ENCODE measurements around the gene SH2D5. TPM values are rescaled to one million over a fixed set of nuclear protein-coding genes. Genes with fewer than 3 reads are reported as not detected.

Gene SH2D5
- total and polyA plus RNA-seq, 2 experiments from 2014 or later = 0.53 to 1.1 TPM

DNA sequence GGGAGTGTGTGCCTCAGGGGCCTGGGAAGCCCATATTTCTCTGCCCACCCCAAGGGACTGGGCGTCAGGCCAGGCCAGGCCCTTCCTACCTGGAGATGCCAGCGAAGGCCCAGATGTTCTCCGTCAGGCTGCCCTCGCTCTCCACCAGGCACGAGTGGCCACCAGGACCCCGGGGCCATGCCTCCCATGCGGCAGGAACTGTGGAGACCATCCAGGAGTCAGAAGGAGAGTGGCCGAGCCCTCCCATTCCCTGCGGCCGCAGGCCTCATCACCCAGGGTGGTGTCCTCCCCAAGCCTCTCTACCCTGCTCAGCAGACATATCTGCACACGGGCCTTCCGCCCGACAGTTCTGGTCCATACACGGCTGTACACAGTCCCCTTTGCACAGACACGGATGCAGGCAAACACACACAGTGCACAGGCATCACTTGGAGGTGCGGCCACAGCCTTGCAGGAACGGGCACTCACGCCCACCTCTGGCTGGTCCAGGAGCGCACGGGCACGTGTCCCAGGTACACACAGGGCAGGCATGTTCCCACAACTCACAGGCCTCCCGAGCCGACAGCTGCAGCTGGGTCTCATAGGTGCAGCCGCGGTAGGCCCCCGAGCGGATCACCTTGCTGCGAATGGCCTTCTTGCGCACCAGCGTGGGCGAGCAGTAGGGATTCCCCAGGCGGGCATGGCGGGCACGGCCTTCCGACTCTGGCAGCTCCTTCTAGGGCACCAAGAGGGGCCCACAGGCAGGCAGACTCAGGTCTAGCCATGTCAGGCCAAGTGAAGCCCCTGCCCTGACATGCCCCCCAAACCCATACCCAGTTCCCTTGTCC lies 8.8 kb downstream of the SH2D5 start:
- Histone ChIP-seq H3K79me2 (no peaks in the 10 kb centered on the region), H3K4me2 (no peak overlapping the region), H2AFZ (no peak overlapping the region), H3K9me2 (replicated peaks; ENCODE audit: insufficient read depth) (no peaks in the 10 kb centered on the region), H3K4me1 (ENCODE audit: insufficient read depth) (no peaks in the 10 kb centered on the region), H3K27ac (no peak overlapping the region), H3K9me3 (ENCODE audit: low read depth) (no peaks in the 10 kb centered on the region), H4K20me1 (ENCODE audit: insufficient read depth, poor library complexity, severe bottlenecking) (no peaks in the 10 kb centered on the region), H3K4me3 (no peak overlapping the region), H3K36me3 (replicated peaks; ENCODE audit: insufficient read depth, low read depth) (no peaks in the 10 kb centered on the region), H3K27me3 (peaks cover 14% of the 10 kb centered on the region)
- WGBS (ENCODE audit: low lambda C conversion rate, missing lambda C conversion rate) = 94% methylated on average over 35 of the region's 35 CpGs
- DNase-seq (ENCODE audit: low spot score) = no peak
- TF ChIP-seq, protein P1, sequence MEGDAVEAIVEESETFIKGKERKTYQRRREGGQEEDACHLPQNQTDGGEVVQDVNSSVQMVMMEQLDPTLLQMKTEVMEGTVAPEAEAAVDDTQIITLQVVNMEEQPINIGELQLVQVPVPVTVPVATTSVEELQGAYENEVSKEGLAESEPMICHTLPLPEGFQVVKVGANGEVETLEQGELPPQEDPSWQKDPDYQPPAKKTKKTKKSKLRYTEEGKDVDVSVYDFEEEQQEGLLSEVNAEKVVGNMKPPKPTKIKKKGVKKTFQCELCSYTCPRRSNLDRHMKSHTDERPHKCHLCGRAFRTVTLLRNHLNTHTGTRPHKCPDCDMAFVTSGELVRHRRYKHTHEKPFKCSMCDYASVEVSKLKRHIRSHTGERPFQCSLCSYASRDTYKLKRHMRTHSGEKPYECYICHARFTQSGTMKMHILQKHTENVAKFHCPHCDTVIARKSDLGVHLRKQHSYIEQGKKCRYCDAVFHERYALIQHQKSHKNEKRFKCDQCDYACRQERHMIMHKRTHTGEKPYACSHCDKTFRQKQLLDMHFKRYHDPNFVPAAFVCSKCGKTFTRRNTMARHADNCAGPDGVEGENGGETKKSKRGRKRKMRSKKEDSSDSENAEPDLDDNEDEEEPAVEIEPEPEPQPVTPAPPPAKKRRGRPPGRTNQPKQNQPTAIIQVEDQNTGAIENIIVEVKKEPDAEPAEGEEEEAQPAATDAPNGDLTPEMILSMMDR (IDR thresholded peaks at IDR 0.05; ENCODE audit: poor library complexity) = no peak

DNA sequence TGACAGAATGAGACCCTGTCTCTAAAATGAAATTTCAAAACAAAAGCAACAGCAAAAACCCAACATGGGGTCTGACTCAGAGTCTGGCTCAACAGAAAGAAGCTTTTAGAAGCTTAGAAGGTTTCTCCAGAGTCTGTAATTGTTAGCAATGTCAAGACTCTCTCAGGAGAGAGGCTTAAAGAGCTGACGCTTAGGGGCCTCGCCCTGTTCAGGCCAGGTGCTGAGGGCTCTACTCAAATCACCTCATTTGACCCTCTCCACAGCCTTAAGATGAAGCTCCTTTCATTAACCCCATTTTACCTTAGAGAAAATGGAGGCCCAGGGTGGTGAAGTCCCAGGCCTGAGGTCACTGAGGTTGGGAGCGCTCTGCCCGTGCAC lies 9.4 kb downstream of the SH2D5 start:
- Histone ChIP-seq H3K9me2 (replicated peaks; ENCODE audit: insufficient read depth) (no peaks in the 10 kb centered on the region), H3K27me3 (peaks cover 19% of the 10 kb centered on the region), H3K79me2 (no peaks in the 10 kb centered on the region), H3K4me2 (no peak overlapping the region), H3K9me3 (ENCODE audit: low read depth) (no peaks in the 10 kb centered on the region), H3K4me3 (no peak overlapping the region), H3K36me3 (replicated peaks; ENCODE audit: insufficient read depth, low read depth) (no peaks in the 10 kb centered on the region), H2AFZ (no peak overlapping the region), H3K4me1 (ENCODE audit: insufficient read depth) (no peaks in the 10 kb centered on the region), H3K27ac (no peak overlapping the region), H4K20me1 (ENCODE audit: insufficient read depth, poor library complexity, severe bottlenecking) (no peaks in the 10 kb centered on the region)
- DNase-seq (ENCODE audit: low spot score) = no peak
- 85% methylated on average over 4 of the region's 4 CpGs for WGBS (ENCODE audit: low lambda C conversion rate, missing lambda C conversion rate)
- TF ChIP-seq EZH2phosphoT487 (IDR thresholded peaks at IDR 0.05; ENCODE audit: low read depth, severe bottlenecking, unreplicated experiment) (no peak), EZH2 (IDR thresholded peaks at IDR 0.05; ENCODE audit: borderline replicate concordance) (no peak)
- TF ChIP-seq, protein P1 (IDR thresholded peaks at IDR 0.05; ENCODE audit: poor library complexity) = no peak

DNA sequence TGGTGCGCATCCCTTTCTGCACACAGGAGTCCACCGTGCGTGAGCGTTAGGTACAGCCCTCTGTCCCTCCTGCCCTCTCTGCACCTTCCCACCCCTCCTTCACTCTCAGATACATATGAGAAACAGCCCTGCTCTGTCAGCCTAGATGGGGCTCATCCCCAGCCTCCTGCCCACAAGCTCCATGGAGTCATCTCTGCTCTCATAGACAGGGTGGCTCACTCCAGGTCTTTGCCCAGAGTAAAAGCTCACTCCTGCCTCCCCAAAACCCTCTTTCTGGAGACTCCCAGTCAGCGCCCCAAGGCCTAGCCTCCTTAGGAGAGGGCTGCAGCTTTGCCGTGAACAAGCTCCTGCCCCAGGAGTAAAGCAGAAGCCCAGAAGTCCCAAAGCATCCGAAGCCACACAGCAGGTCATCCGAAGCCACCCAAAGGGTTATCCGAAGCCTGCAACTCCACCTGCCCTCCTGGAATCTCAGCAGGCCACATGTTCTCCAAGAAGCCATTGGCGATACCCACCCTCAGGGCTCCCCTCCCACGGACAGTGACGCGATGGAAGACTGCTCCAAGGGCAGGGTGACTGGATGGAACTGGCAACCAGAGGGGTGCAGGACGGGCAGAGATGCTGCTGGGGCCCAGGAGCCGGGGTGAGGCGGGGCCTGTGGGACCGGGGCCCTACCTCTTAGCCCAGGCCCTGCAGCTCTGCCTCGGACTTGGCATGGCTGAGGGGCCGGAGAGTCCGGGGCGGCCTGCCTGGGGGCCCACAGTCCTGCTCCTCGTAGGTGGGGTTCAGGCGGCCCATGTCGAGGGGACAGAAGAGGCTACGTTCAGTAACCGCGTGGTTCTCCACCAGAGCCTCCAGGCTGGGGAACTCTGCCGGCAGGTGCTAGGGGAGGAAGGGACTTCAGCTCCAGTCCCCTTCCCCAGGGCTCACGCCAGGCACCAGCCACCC lies 11.1 kb downstream of the SH2D5 start:
- Histone ChIP-seq H3K27me3 (peaks cover 22% of the 10 kb centered on the region), H3K4me2 (no peak overlapping the region), H3K79me2 (no peaks in the 10 kb centered on the region), H2AFZ (no peak overlapping the region), H3K9me3 (ENCODE audit: low read depth) (no peaks in the 10 kb centered on the region), H3K36me3 (replicated peaks; ENCODE audit: insufficient read depth, low read depth) (no peaks in the 10 kb centered on the region), H3K9me2 (replicated peaks; ENCODE audit: insufficient read depth) (no peaks in the 10 kb centered on the region), H4K20me1 (ENCODE audit: insufficient read depth, poor library complexity, severe bottlenecking) (no peaks in the 10 kb centered on the region), H3K4me1 (ENCODE audit: insufficient read depth) (no peaks in the 10 kb centered on the region), H3K4me3 (no peak overlapping the region), H3K27ac (no peak overlapping the region)
- DNase-seq (ENCODE audit: low spot score) = no peak
- TF ChIP-seq, protein P1 (IDR thresholded peaks at IDR 0.05; ENCODE audit: poor library complexity) = no peak
- TF ChIP-seq EZH2phosphoT487 (IDR thresholded peaks at IDR 0.05; ENCODE audit: low read depth, severe bottlenecking, unreplicated experiment) (no peak), EZH2 (IDR thresholded peaks at IDR 0.05; ENCODE audit: borderline replicate concordance) (no peak)
- WGBS (ENCODE audit: low lambda C conversion rate, missing lambda C conversion rate) = 93% methylated on average over 20 of the region's 29 CpGs

Measured in hepatocyte (in vitro differentiated cells).